Measurements from ENCODE around the gene FGF4.
"Not testable (repeated sequence)": the region's sequence is repeated elsewhere in the genome, so short reads cannot be mapped to it uniquely, and the experiment has no call there.

Gene FGF4

GRCh38 chr11:69771466-69771865 is 3.7 kb downstream of the FGF4 start:
- DNase-seq = no peak

GRCh38 chr11:69770540-69770939 is 4.6 kb downstream of the FGF4 start:
- DNase-seq = no peak

GRCh38 chr11:69765498-69765995 is 9.6 kb downstream of the FGF4 start:
- no peak for DNase-seq

- not testable (repeated sequence) for DNase-seq
These were observed 10.2 kb downstream of the FGF4 start for GRCh38 chr11:69764918-69765317.

GRCh38 chr11:69760319-69760718 is 14.8 kb downstream of the FGF4 start:
- no peak for DNase-seq

- no peak for DNase-seq
These were observed 22.3 kb downstream of the FGF4 start for GRCh38 chr11:69752890-69753289.

GRCh38 chr11:69750875-69751597 is 24.1 kb downstream of the FGF4 start:
- DNase-seq = no peak

- no peak for DNase-seq
These were observed 24.9 kb downstream of the FGF4 start for GRCh38 chr11:69750108-69750850.

- no peak for DNase-seq
These were observed 26.5 kb downstream of the FGF4 start for GRCh38 chr11:69748637-69749036.

- DNase-seq = no peak
These were observed 28.1 kb downstream of the FGF4 start for GRCh38 chr11:69746752-69747742.

- DNase-seq = no peak
These were observed 29.0 kb downstream of the FGF4 start for GRCh38 chr11:69746140-69746539.

- DNase-seq = no peak
These were observed 29.9 kb downstream of the FGF4 start for GRCh38 chr11:69745201-69745600.

- DNase-seq = no peak
These were observed 30.7 kb downstream of the FGF4 start for GRCh38 chr11:69744435-69744834.

GRCh38 chr11:69734841-69735240 is 40.3 kb downstream of the FGF4 start:
- no peak for DNase-seq

- no peak for DNase-seq
These were observed 40.8 kb downstream of the FGF4 start for GRCh38 chr11:69734367-69734766.

- DNase-seq = no peak
These were observed 42.2 kb downstream of the FGF4 start for GRCh38 chr11:69732910-69733309.

GRCh38 chr11:69731110-69731509 is 44.0 kb downstream of the FGF4 start:
- no peak for DNase-seq

GRCh38 chr11:69730500-69730899 is 44.6 kb downstream of the FGF4 start:
- no peak for DNase-seq

- DNase-seq = no peak
These were observed 45.9 kb downstream of the FGF4 start for GRCh38 chr11:69729252-69729651.

- DNase-seq = no peak
These were observed 47.9 kb downstream of the FGF4 start for GRCh38 chr11:69727266-69727665.

GRCh38 chr11:69726481-69726880 is 48.7 kb downstream of the FGF4 start:
- no peak for DNase-seq

GRCh38 chr11:69726019-69726418 is 49.1 kb downstream of the FGF4 start:
- DNase-seq = no peak

- DNase-seq = no peak
These were observed 53.4 kb downstream of the FGF4 start for GRCh38 chr11:69721745-69722144.

Measured in central memory CD4-positive, alpha-beta T cell (primary cell).